SK-N-SH (cell line): ENCODE results near the gene USF3.

ENCODE experiments used
- ELF1 ChIP-seq: IDR thresholded peaks from 2 replicates; pipeline ENCODE4 v1.4.0; 2012
- EP300 ChIP-seq, 2 experiments: IDR thresholded peaks; 2 replicates each; pipeline versions ENCODE4 v1.4.0 to v1.6.1; 2012; ENCODE audit warnings: borderline replicate concordance in 1 of 2, low read depth in 1 of 2, low read length in 1 of 2
- GABPA ChIP-seq: IDR thresholded peaks from 2 replicates; pipeline ENCODE4 v1.4.0; 2012; ENCODE audit warnings: low read depth, mild to moderate bottlenecking
- GATA2 ChIP-seq: sonication (generic); formaldehyde crosslinking; IDR thresholded peaks from 2 replicates; pipeline ENCODE4 v1.5.0; 2020; ENCODE audit warnings: mild to moderate bottlenecking, missing genetic modification reagents
- MXI1 ChIP-seq: IDR thresholded peaks from 2 replicates; pipeline ENCODE4 v1.6.1; 2012; ENCODE audit warnings: mild to moderate bottlenecking, low read depth, low read length, improper control_type of control experiment
- NRF1 ChIP-seq: IDR thresholded peaks from 2 replicates; pipeline ENCODE4 v1.6.1; 2012; ENCODE audit warnings: low read depth, mild to moderate bottlenecking, low read length
- POLR2AphosphoS5 ChIP-seq: IDR thresholded peaks from 2 replicates; pipeline ENCODE4 v1.6.1; 2012; ENCODE audit warnings: low read depth, low read length
- RCOR1 ChIP-seq: fragments of 150-350 bp; IDR thresholded peaks from 2 replicates; pipeline ENCODE4 v1.6.1; 2017; ENCODE audit warnings: antibody characterized with exemption, low read length
- SIN3A ChIP-seq: IDR thresholded peaks from 2 replicates; pipeline ENCODE4 v1.6.1; 2012; ENCODE audit warnings: low read depth, mild to moderate bottlenecking, low read length, moderate library complexity, borderline replicate concordance
- TF ChIP-seq, protein P1 (sequence below): fragments of 200-600 bp; sonication (generic); IDR thresholded peaks from 2 replicates; pipeline ENCODE4 v1.6.1; 2017; ENCODE audit warnings: antibody characterized with exemption, mild to moderate bottlenecking, moderate library complexity

GRCh38 chr3:113654310-113654709, 42.1 kb downstream of the USF3 start:
- no peak for TF ChIP-seq GATA2
- TF ChIP-seq NRF1: no peak
- no peak for TF ChIP-seq EP300 (IDR thresholded peaks at IDR 0.05; ENCODE audit: borderline replicate concordance in 1 of 2, low read depth in 1 of 2, low read length in 1 of 2)
- TF ChIP-seq, protein P1, sequence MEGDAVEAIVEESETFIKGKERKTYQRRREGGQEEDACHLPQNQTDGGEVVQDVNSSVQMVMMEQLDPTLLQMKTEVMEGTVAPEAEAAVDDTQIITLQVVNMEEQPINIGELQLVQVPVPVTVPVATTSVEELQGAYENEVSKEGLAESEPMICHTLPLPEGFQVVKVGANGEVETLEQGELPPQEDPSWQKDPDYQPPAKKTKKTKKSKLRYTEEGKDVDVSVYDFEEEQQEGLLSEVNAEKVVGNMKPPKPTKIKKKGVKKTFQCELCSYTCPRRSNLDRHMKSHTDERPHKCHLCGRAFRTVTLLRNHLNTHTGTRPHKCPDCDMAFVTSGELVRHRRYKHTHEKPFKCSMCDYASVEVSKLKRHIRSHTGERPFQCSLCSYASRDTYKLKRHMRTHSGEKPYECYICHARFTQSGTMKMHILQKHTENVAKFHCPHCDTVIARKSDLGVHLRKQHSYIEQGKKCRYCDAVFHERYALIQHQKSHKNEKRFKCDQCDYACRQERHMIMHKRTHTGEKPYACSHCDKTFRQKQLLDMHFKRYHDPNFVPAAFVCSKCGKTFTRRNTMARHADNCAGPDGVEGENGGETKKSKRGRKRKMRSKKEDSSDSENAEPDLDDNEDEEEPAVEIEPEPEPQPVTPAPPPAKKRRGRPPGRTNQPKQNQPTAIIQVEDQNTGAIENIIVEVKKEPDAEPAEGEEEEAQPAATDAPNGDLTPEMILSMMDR: no peak
- no peak for TF ChIP-seq POLR2AphosphoS5
- TF ChIP-seq GABPA: no peak
- no peak for TF ChIP-seq ELF1
- TF ChIP-seq MXI1: no peak
- TF ChIP-seq RCOR1: no peak
- no peak for TF ChIP-seq SIN3A
